Trophoblast cell (in vitro differentiated cells and primary cell): ENCODE data around the gene ERC1. TPM values are rescaled to one million over a fixed set of nuclear protein-coding genes. Genes with fewer than 3 reads are reported as not detected.

Experiments
- DNase-seq, 2 donors: peaks; one replicate each; pipeline ENCODE4 v3.0.0-alpha.2; 2016
- H2AFZ ChIP-seq: 2 replicates; pipeline ENCODE4 v1.6.1; 2013; ENCODE audit warnings: low read length, moderate library complexity, mild to moderate bottlenecking; ENCODE audit not compliant: insufficient read depth, poor library complexity
- H2AK5ac ChIP-seq: 2 replicates; pipeline ENCODE4 v1.6.1; 2013; ENCODE audit warnings: mild to moderate bottlenecking, low read length
- H2BK120ac ChIP-seq: 2 replicates; pipeline ENCODE4 v1.6.1; 2013; ENCODE audit warnings: low read length, mild to moderate bottlenecking, moderate library complexity; ENCODE audit not compliant: insufficient read depth, poor library complexity
- H2BK12ac ChIP-seq: 2 replicates; pipeline ENCODE4 v1.6.1; 2013; ENCODE audit warnings: mild to moderate bottlenecking, low read length, moderate library complexity
- H2BK5ac ChIP-seq: 2 replicates; pipeline ENCODE4 v1.6.1; 2013; ENCODE audit warnings: low read length, low read depth, moderate library complexity, mild to moderate bottlenecking; ENCODE audit not compliant: poor library complexity
- H3K14ac ChIP-seq: 2 replicates; pipeline ENCODE4 v1.6.1; 2013; ENCODE audit warnings: mild to moderate bottlenecking, low read length
- H3K18ac ChIP-seq: 2 replicates; pipeline ENCODE4 v1.6.1; 2013; ENCODE audit warnings: mild to moderate bottlenecking, low read length
- H3K23ac ChIP-seq: 2 replicates; pipeline ENCODE4 v1.6.1; 2013; ENCODE audit warnings: low read length
- H3K27ac ChIP-seq: 2 replicates; pipeline ENCODE4 v1.5.1; 2013; ENCODE audit warnings: low read depth, mild to moderate bottlenecking, inconsistent platforms, low read length, moderate library complexity
- H3K27me3 ChIP-seq: 2 replicates; pipeline ENCODE4 v1.6.1; 2013; ENCODE audit warnings: inconsistent platforms, mild to moderate bottlenecking, low read length, moderate library complexity; ENCODE audit not compliant: insufficient read depth
- H3K36me3 ChIP-seq, 2 experiments: 1 replicate in 1 of 2; 2 replicates in 1 of 2; pipeline ENCODE4 v1.6.1; 2013; ENCODE audit warnings: low read length in 2 of 2, mild to moderate bottlenecking in 2 of 2, moderate library complexity in 1 of 2; ENCODE audit not compliant: insufficient read depth in 2 of 2, control insufficient read depth in 1 of 2
- H3K4ac ChIP-seq: 2 replicates; pipeline ENCODE4 v1.6.1; 2013; ENCODE audit warnings: low read depth, mild to moderate bottlenecking, low read length, moderate library complexity
- H3K4me1 ChIP-seq, 2 experiments: 1 replicate in 1 of 2; 2 replicates in 1 of 2; pipeline ENCODE4 v1.6.1; 2013; ENCODE audit warnings: low read length in 2 of 2, mild to moderate bottlenecking in 2 of 2, moderate library complexity in 1 of 2; ENCODE audit not compliant: insufficient read depth in 2 of 2, control insufficient read depth in 1 of 2
- H3K4me2 ChIP-seq: 2 replicates; pipeline ENCODE4 v1.6.1; 2013; ENCODE audit warnings: inconsistent platforms, mild to moderate bottlenecking, low read length, moderate library complexity
- H3K4me3 ChIP-seq: 2 replicates; pipeline ENCODE4 v1.5.1; 2013; ENCODE audit warnings: mild to moderate bottlenecking, low read depth, low read length, inconsistent platforms
- H3K79me1 ChIP-seq: one replicate; pipeline ENCODE4 v1.6.1; 2013; ENCODE audit warnings: low read length
- H3K79me2 ChIP-seq: 2 replicates; pipeline ENCODE4 v1.6.1; 2013; ENCODE audit warnings: low read length, mild to moderate bottlenecking; ENCODE audit not compliant: control insufficient read depth, insufficient read depth, poor library complexity
- H3K9ac ChIP-seq: 2 replicates; pipeline ENCODE4 v1.6.1; 2013; ENCODE audit warnings: mild to moderate bottlenecking, low read length
- H3K9me3 ChIP-seq: 2 replicates; pipeline ENCODE4 v1.6.1; 2013; ENCODE audit warnings: low read depth, mild to moderate bottlenecking, control low read depth, inconsistent platforms, low read length; ENCODE audit not compliant: insufficient read depth
- H4K12ac ChIP-seq: 2 replicates; pipeline ENCODE4 v1.6.1; 2013; ENCODE audit warnings: low read depth, mild to moderate bottlenecking, low read length, moderate library complexity
- H4K8ac ChIP-seq: 2 replicates; pipeline ENCODE4 v1.6.1; 2013; ENCODE audit warnings: low read depth, mild to moderate bottlenecking, low read length, moderate library complexity
- H4K91ac ChIP-seq: one replicate; pipeline ENCODE4 v1.6.1; 2013; ENCODE audit warnings: low read depth, mild to moderate bottlenecking, low read length, moderate library complexity
- WGBS: extraction: QIAGEN DNeasy Blood & Tissue Kit; methylation state at CpG from one replicate; pipeline ENCODE4 v1.1.7; 2013; ENCODE audit warnings: missing lambda C conversion rate; ENCODE audit not compliant: insufficient read length, insufficient coverage; ENCODE audit errors: extremely low coverage; 5-methylcytosine and 5-hydroxymethylcytosine counted together
- polyA plus RNA-seq: library from polyadenylated mRNA; stranded (reverse); fragments of 200-250 nt; gene quantifications from 2 replicates; pipeline ENCODE4 v1.2.3, GENCODE V29; 2013

ERC1 gene
- polyA plus RNA-seq, result 21.3 and 22.4 TPM in 2 replicates

DNA sequence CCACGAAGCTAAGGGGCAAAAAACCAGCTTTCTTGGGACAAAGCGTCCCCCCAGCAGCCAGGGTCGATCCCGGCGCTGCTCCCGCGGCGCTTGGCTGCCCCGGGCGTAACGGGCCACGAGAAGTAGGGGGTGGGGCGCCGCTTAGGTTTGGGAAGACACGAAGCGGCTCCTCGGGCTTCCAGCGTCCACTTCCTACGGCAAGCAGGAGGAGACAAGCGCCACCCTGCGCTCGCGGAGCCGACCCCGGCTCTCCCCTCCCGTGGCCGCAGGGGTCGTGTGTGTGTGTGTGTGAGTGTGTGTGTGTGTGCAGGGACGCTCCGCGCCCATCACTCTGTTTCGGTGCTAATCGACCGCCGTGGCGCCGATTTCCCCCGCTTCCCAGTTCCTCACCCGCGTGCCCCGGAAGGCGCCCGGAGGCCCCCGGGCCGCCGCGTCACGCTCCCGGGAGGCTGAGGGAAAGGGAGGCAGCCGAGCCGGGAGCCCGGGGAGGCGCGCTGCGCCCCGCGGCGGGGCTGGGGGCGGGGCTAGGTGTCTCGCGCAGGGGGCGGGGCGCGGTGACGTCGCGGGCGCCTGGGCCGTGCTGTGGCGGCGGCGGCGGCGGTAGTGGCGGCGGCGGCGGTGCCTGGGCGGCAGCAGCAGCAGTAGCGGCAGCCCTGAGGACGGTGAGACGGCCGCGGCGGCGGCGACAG, at the start of gene ERC1:
Gene ERC1 (plus strand): TSS at position 563 of the 689 bp plus-strand sequence. CDS start 36,681 bp downstream, outside the sequence.
- Histone ChIP-seq H3K4me1 (peaks cover 3 to 6% of the 10 kb centered on the region in 2 experiments), H2BK12ac (peak within 1 kb of the TSS; percentile 88), H3K4me3 (peak within 1 kb of the TSS; percentile 88), H2BK5ac (peak within 1 kb of the TSS; percentile 80), H3K4me2 (peak within 1 kb of the TSS; percentile 97), H3K18ac (peak within 1 kb of the TSS; percentile 85), H3K9me3 (no peaks in the 10 kb centered on the region), H3K4ac (peak within 1 kb of the TSS; percentile 77), H3K27me3 (no peaks in the 10 kb centered on the region), H3K79me1 (peaks cover 11% of the 10 kb centered on the region), H3K27ac (peak within 1 kb of the TSS; percentile 93), H3K79me2 (peaks cover 12% of the 10 kb centered on the region), H2BK120ac (peak within 1 kb of the TSS; percentile 78), H3K23ac (peak within 1 kb of the TSS; percentile 50), H3K9ac (peak within 1 kb of the TSS; percentile 86), H4K12ac (peak within 1 kb of the TSS; percentile 93), H4K8ac (peak within 1 kb of the TSS; percentile 97), H3K14ac (peak within 1 kb of the TSS; percentile 81), H2AK5ac (peak within 1 kb of the TSS; percentile 13), H3K36me3 (no peaks in the 10 kb centered on the region), H4K91ac (peak within 1 kb of the TSS; percentile 91), H2AFZ (peak within 1 kb of the TSS; percentile 80)
- peak; percentile 73 to 86 for DNase-seq
- WGBS, result no CpG with 5 or more reads among the region's 87 CpGs

DNA sequence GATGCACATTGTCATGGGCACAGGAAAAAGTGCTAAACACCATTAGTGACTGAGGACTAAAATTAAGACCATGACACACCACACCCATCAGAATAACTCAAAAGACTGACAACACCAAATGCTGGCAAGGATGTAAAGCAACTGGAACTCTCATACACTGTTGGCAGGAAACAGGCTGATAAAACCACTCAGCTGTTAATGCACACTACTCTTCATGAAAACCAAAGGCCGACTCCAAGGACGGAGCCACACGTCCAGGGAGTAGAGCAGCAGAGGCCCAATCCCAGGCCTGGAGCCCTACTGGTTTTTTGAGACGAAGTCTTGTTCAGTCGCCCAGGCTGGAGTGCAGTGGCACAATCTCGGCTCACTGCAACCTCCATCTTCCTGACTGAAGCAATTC, 48.0 kb upstream of the ERC1 start:
- Histone ChIP-seq H2AK5ac (no peak overlapping the region), H3K23ac (no peak overlapping the region), H3K4ac (no peak overlapping the region), H2BK12ac (no peak overlapping the region), H2BK5ac (no peak overlapping the region), H3K4me3 (no peak overlapping the region), H3K9me3 (no peaks in the 10 kb centered on the region), H3K27me3 (no peaks in the 10 kb centered on the region), H2BK120ac (no peak overlapping the region), H3K27ac (no peak overlapping the region), H3K79me2 (no peaks in the 10 kb centered on the region), H4K91ac (no peak overlapping the region), H3K36me3 (peaks cover 0 to 6% of the 10 kb centered on the region in 2 experiments), H4K8ac (no peak overlapping the region), H3K9ac (no peak overlapping the region), H3K14ac (no peak overlapping the region), H3K4me2 (no peak overlapping the region), H3K79me1 (no peaks in the 10 kb centered on the region), H3K4me1 (no peaks in the 10 kb centered on the region), H2AFZ (no peak overlapping the region), H3K18ac (no peak overlapping the region), H4K12ac (no peak overlapping the region)
- DNase-seq, result no peak
- WGBS, result no CpG with 5 or more reads among the region's 6 CpGs

DNA sequence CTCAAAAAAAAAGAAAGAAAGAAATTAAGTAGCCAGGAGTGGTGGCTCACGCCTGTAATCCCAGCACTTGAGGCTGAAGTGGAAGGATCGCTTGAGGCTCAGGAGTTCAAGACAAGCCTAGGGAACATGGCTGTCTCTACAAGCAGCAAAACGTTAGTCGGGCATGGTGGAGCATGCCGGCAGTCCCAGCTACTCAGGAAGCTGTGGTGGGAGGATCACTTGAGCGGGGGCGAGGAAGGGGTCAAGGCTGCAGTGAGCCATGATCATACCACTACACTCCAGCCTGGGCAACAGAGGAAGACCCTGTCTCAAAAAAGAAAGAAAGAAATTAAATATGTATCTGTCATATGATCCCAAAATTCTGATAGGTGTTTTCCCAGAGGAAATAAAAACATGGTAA, 46.8 kb upstream of the ERC1 start:
- Histone ChIP-seq H4K12ac (no peak overlapping the region), H4K91ac (no peak overlapping the region), H2AK5ac (no peak overlapping the region), H3K79me2 (peaks cover 6% of the 10 kb centered on the region), H2BK12ac (no peak overlapping the region), H3K4me2 (no peak overlapping the region), H2BK120ac (no peak overlapping the region), H3K27me3 (no peaks in the 10 kb centered on the region), H2AFZ (no peak overlapping the region), H4K8ac (no peak overlapping the region), H3K14ac (no peak overlapping the region), H3K79me1 (peaks cover 6% of the 10 kb centered on the region), H3K23ac (no peak overlapping the region), H3K9me3 (no peaks in the 10 kb centered on the region), H2BK5ac (no peak overlapping the region), H3K36me3 (peaks cover 0 to 3% of the 10 kb centered on the region in 2 experiments), H3K4me3 (no peak overlapping the region), H3K27ac (no peak overlapping the region), H3K4ac (no peak overlapping the region), H3K4me1 (peaks cover 0 to 5% of the 10 kb centered on the region in 2 experiments), H3K18ac (no peak overlapping the region), H3K9ac (no peak overlapping the region)
- WGBS, result no CpG with 5 or more reads among the region's 7 CpGs
- DNase-seq, result no peak

DNA sequence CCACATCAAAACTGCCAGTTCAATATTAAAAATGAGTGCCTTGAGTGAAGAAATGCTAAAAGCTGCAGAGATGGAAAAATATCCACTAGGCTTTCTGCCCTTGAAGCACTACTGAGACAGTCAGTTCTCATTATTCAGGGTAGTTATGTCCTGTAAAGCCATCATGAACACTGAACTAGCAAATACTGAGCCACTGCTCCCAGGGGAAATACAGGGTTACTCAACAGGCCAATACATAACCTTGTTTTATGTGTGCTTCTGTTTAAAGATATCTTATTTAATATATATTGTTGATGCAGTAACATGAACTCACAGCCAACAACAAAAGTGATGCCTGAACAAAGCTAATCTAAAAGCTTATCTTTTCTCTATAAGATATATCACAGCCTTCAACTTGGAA, 44.8 kb upstream of the ERC1 start:
- no peak for DNase-seq
- no peak overlapping the region for H3K23ac ChIP-seq

More for the DNA sequence above, 44.8 kb upstream of the ERC1 start:
- no peaks in the 10 kb centered on the region for H3K27me3 ChIP-seq
- no peak overlapping the region for H3K18ac ChIP-seq
- peaks cover 11% of the 10 kb centered on the region for H3K79me1 ChIP-seq
- no peak overlapping the region for H4K12ac ChIP-seq
- H3K9me3 ChIP-seq, result no peaks in the 10 kb centered on the region
- no peak overlapping the region for H4K91ac ChIP-seq
- peaks cover 0 to 3% of the 10 kb centered on the region in 2 experiments for H3K36me3 ChIP-seq
- H2BK120ac ChIP-seq, result no peak overlapping the region
- no peak overlapping the region for H3K27ac ChIP-seq
- H3K4me2 ChIP-seq, result no peak overlapping the region
- no peak overlapping the region for H2BK12ac ChIP-seq
- no peak overlapping the region for H3K4me3 ChIP-seq
- no peak overlapping the region for H2AFZ ChIP-seq
- H4K8ac ChIP-seq, result no peak overlapping the region
- peaks cover 8% of the 10 kb centered on the region for H3K79me2 ChIP-seq
- H2AK5ac ChIP-seq, result no peak overlapping the region
- H3K4ac ChIP-seq, result no peak overlapping the region
- H3K9ac ChIP-seq, result no peak overlapping the region
- no peak overlapping the region for H3K14ac ChIP-seq
- H3K4me1 ChIP-seq, result peaks cover 0 to 5% of the 10 kb centered on the region in 2 experiments
- no peak overlapping the region for H2BK5ac ChIP-seq
